Left renal cortex interstitium (tissue), 4 donors: Measurements from ENCODE around the gene LSM4. TPM values are rescaled to one million over a fixed set of nuclear protein-coding genes. Genes with fewer than 3 reads are reported as not detected.

ENCODE experiments used
- DNase-seq, 4 donors: peaks; one replicate each; pipeline ENCODE4 v3.0.0-alpha.2; 2013; ENCODE audit warnings: low read depth in 4 of 4, low spot score in 2 of 4, missing footprints in 1 of 4
- polyA plus RNA-seq, 4 donors: library from polyadenylated mRNA; unstranded; fragments of 120-200 nt; gene quantifications; one replicate each; pipeline ENCODE4 v1.2.1, GENCODE V29; 2013; ENCODE audit not compliant: insufficient read length in 4 of 4

LSM4 gene
- polyA plus RNA-seq, 4 donors, result 90.4 to 134 (median 105) TPM

DNA sequence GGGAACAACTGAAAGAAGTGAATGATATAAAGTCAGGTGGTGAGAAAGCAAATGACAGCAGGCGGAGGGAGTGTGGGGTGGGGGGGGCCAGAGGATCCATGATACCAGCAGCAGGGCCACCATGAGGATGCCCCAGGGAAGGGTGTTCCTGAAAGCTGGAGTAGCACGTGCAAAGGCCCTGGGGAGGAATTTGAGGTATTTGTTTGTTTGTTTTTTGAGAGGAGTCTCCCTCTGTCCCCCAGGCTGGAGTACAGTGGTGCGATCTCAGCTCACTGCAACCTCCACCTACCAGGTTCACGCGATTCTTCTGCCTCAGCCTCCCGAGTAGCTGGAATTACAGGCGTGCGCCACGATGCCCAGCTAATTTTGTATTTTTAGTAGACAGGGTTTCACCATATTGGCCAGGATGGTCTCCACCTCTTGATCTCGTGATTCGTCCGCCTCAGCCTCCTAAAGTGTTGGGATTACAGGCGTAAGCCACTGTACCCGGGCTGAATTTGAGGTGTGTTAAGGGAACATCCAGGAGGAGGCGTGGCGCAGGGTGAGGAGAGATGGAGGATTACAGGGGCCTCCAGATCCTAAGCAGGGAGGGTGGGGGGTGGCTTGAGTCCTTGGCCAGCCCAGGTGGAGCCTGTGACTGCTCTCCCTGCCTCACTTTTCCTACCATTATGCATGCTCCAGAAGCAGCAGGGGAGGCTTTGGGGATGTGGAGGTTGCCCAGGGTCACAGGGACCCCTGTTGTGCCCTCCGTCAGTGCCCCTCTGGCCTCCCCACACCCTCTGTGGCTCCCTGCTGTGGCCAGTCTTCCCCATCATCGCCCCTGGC lies 29.0 kb downstream of the LSM4 start:
- DNase-seq, result no peak

DNA sequence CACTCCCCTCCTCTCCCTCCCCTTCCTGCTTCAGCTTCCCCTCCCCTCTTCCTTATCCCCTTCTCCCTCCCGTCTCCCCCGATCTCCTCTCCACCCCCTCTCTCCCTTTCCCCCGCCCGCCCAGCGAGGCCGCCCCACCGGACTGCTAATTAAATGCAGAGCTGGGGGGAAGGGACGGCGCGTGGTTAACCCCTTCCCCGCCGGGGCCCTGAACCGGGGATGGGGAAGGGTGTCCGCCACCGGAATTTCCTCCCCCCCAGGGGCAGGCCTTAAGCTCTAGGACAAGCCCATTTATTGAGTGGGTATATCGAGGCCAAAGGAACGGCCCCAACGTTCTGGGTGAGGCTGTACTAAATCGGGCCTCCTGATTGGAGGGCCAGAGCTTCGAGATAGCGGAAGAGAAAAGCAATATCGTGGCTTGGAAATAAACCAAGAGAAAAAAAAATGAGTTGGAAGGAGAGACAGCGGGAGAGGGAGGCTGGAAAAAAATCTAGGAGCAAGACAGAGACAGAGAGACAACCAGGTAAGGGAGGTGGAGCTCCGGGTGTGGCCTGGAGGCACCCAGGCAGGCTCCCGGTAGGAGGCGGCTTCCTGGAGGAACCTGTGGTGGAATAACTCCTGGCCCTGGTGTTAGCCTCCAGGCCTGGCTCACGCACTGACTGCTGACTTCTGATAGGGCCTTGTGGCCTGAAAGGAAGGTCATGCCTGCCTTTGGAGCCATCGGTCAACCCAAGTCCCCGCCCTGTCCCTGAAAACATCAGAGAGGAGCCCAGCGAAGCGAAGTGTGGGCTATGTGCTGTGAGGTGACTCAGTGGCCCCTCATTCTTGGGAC lies 29.9 kb downstream of the LSM4 start:
- DNase-seq, result peak in 2 of 4 donors; percentile 73 to 74

DNA sequence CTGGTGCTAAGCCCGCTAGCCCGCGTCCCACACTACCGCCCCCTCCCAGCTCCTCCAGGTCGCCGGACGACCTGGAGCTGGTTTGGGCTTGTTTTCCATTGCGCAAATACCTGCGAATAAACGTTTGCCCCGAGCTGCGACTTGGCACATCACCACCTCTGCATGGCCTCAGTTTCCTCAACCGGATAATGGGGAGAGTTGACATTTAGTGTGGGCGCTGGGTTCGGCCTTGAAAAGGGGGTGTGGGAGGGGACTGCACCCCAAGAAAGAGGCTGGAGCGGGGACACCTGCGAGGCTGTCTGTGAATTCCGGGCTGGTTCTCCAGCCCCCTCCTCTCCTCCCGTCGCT lies 30.4 kb downstream of the LSM4 start:
- DNase-seq, result no peak

DNA sequence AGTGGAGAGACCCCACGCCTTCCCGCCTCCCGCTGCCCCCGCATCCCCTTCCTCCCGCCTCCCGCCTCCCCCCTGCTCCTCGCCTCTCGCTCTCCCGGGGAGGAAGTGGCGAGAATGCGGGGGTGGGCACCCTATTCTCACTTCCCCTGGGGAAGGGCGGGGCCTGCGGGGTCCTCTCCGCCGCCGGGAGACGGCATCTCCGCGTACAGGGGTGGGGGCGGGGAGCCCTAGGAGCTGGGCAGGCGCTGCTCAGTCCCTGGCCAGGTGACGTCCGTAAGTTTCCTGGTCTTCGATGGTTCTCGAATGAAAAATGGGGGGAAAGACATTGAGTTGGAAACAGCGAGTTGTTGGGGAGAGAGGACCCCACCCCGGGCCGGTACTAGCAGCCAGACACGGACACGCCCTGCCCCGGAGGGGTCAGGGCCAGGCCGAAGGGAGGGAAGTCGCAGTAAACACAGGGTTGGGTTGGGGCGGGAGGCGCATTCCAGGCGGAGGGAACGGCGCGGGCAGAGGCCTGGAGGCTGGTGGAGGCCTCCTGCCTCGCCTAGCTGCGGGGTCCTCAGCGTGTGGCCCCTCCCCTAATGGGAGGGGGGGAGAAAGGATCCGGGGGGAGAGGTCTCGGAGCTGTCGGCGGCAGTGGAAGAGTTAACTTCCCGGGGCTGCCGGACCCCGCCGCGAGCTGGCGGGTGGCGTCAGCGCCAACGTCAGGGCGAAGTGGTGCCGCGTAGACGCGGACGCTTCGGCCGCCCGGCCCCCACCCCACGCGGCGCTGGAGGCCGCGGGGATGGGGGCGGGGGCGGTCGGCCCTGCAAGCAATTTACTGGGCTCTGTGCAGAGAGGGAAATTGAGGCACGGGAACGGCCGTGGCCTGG lies 31.1 kb downstream of the LSM4 start:
- peak in 2 of 4 donors; percentile 83 to 85 for DNase-seq

DNA sequence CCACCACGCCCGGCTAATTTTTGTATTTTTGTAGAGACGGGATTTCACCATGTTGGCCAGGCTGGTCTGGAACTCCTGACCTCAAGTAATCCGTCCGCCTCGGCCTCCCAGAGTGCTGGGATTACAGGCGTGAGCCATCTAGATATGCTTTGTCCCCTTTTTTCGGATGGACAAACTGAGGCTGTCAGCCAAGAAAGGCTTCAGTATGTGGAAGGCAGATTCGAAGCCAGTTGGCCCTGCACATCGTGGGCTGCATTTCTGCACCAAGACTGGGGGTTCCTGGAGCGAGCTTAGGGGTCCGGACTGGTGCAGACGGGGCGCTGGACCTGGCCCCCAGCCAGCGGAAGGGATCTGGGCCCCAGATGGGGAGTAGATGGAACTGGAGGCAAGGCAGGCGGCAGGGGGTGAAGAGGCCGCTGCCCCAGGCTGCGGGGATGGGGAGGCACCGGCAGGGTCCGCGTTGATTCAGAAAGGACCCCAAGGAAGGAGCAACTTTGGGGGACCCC lies 31.8 kb downstream of the LSM4 start:
- no peak for DNase-seq

DNA sequence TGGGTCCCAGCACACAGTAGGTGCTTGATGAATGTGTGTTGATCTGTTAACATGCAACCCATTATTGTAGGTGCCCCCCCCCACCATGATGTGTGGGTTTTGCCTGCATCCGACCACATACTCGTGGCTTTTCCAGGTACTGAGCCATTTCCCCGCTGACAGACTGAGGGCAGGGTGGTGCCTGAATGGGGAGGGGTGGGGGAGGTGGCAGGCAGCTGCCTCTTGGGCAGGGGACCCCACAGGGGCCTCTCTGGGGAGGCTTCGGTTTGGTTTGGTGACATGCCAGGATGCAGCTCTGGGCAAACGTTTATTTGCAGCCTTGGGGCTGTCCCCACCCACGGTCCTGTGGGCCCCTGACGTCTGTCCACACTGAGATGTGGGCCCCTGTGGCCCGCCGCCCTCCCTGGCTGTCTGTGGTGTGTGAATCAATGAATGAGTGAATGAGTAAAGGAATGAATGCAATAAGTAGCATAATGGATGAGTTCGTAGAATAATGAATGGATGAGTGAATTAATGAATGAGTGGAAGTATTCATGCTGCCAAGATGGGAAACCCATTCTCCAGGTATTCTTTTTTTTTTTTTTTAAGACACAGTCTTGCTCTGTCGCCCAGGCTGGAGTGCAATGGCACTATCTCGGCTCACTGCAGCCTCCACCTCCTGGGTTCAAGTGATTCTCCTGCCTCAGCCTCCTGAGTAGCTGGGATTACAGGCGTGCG lies 32.4 kb downstream of the LSM4 start:
- DNase-seq, result no peak

DNA sequence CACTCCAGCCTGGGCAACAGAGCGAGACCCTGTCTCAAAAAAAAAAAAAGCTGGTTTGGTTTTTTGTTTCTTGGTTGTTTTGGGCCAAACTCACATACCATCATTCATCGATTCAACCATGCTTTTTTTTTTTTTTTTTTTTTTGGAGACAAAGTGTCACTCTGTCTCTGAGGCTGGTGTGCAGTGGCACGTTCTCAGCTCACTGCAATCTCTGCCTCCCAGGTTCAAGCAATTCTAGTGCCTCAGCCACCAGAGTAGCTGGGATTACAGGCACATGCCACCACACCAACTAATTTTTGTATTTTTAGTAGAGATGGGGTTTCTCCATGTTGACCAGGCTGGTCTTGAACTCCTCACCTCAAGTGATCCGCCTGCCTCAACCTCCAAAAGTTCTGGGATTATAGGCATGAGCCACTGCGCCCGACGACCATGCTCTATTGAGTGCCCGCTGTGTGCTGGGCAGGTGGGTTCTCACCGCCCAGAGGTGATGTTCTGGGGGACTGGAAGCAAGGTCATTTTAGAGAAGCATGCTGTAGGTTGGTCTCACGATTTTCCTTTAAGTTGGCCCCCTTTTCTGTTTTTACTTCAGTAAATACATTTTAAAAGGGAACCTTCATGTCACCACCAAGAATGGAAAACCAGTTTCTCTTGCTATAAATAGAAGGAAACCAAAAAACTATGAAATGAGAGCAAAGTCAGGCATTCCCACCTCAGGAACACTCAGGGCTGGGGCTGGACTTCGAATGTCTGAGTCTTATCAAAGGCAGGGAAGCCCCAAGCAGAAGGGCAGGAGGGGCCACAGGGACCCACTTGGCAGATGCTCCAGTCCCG lies 33.2 kb downstream of the LSM4 start:
- DNase-seq, result no peak

DNA sequence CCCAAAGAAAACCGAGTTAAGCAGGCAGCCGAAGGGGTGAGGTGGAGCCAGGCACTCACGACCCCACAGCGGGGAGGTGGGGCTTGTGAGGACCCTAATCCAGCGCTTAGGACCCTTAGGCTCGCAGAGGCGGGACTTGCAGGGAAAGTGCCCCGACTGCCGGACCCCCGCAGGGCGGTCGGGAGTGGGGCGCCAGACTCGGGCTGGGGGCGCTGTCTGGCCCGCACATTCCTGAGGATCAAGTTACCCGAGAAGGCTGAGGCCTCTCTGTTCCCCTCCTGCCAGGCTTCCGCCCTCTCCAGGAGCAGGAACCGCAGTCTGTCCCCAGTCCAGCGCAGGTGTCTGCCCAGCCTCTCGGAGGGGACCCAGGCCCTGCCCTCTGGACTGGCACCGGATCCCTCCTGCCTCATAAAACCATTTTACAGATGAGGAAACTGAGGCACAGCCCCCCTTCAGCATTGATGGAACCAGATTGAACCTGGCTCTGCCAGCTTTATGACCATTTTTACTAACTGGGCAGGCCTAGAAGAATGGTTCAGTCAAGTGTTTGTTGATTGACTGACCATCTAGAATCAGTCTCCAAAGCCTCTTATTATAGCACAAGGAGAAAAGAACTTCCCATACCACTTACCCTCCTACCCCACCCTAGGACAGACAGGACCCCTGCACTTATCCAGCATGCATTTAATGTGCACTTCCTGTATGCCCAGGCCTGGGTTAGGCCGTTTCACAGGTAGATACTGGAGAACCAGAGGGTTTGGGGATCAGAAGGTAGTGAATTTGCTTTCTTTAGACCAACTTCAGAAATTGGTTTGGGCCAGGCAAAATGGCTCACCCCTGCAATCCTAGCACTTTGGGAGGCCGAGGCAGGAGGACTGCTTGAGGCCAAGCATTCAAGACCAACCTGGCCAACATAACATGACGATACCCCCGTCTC lies 34.8 kb downstream of the LSM4 start:
- peak in 1 of 4 donors; percentile 55 for DNase-seq

DNA sequence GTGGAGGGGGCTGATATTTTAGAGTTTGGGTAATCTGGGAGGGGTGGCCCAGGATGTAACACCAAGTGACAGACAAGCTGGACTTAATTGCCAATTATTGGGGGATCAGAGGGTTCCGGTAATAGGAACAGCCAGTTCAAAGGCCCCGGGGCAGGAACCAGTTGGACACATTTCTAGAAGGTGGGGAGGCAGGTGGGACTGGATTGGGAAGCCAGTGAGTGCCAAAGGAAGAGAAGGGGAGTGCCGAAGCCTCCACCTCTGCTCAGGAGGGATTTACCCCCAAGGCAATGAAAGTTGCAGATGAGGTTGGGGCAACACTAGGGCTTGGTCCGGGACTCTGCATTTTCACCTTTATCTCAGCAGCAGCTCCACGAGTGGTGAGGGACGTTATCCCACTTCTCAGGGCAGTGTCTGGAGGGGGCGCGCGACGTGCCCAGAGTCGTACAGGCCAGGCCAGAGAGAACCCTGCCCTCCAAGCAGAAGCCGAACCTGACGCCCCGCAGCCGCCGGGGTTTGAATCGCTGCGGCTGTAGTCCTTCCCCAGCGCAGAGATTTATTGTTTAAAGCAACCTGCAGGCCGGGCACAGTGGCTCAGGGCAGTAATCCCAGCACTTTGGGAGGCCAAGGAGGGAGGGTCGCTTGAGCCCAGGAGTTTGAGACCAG lies 35.8 kb downstream of the LSM4 start:
- DNase-seq, result no peak

DNA sequence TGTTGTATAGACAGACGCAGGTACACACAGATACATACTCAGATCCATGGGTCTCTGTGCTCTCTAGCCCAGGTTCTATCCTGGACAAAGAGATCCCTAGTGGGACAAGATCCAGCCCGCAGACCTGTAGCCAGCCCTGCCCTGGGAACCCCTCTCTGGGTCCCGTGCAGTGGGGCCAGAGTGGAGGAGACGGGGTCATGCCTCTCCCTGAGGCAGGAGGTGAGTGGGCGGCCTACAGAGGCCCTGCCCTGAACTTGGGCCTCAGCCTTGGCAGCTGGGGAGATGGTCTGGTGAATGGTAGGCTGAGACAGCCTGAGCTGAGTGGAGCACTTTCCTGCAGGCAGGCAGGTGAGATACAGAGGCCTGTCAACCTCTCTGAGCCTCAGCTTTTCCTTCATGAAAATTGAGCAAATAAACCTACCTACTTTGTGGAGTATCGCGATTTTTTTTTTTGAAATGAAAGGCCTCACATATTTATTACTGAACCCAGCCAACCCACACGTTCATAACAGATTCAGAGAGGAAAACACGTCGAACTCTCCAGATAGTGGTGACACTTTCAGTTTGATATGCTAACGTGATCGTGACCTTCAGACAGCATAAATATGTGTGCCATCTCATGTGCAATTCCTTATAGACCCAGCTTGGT lies 38.0 kb downstream of the LSM4 start:
- DNase-seq, result no peak

DNA sequence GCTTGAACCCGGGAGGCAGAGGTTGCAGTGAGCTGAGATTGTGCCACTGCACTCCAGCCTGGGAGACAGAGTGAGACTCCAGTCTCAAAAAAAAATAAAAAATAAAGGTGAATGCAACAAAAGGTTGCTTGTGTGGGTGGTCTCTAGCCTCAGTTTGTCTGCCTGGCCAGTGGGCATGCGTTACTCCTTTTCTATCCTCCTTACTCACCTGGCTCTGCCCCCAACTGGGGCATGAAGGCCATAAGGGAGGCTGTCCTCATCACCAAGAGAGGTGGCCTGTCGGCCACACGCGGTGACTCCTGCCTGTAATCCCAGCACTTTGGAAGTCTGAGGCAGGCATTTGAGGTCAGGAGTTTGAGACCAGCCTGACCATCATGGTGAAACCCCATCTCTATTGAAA lies 39.5 kb downstream of the LSM4 start:
- DNase-seq, result no peak

DNA sequence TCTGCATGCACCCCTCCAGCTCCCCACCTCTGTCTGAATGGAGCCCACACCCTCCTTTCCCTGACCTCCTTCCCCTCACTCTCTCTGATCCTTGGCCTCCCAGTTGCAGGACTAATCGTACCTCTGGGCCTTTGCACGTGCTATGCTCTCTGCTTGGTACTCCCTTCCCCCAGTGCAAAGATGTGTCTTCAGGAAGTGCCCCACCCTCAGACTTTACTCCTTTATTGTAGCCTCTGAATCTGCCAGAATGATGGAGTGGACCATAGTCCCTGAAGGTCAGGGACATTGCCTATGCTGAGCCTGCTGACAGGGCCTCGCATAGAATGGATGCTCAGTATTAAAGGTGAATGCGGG lies 40.1 kb downstream of the LSM4 start:
- no peak for DNase-seq

DNA sequence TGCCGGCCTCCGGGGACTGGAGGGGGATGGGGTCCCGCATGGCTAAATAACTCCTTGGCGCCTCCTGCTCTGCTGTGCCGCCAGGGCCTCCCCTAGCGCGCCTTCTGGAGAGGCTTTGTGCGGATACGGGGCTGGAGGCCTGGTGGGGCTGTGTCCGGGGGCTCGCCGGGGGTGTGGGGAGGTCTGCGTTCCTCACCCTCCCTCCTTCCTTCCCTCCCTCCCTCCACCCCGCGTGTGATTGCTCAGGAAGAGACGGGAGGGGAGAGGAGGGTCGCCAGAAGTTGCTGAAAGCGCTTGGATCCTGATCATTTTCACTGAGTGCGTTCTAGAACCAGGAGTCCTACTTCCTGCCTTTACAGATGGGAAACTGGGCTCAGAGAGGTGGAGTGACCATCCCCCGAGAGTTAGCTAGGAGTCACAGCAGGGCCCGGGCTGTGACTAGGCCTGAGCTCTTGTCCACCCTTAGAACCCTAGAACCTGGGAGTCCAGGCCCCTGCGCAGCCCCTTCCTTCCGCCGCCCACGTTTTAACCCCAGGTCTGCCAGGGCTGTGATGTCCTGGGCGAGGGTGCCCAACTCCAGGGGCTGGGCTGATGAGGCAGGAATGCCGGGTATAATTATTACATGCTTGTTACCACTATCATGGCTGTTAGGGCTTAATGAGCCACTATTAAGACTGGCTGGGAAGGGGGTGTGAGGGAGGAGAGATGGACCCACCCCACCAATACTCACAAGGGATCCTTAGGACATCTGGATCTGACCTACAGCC lies 40.7 kb downstream of the LSM4 start:
- DNase-seq, result peak in 2 of 4 donors; percentile 77 to 86

DNA sequence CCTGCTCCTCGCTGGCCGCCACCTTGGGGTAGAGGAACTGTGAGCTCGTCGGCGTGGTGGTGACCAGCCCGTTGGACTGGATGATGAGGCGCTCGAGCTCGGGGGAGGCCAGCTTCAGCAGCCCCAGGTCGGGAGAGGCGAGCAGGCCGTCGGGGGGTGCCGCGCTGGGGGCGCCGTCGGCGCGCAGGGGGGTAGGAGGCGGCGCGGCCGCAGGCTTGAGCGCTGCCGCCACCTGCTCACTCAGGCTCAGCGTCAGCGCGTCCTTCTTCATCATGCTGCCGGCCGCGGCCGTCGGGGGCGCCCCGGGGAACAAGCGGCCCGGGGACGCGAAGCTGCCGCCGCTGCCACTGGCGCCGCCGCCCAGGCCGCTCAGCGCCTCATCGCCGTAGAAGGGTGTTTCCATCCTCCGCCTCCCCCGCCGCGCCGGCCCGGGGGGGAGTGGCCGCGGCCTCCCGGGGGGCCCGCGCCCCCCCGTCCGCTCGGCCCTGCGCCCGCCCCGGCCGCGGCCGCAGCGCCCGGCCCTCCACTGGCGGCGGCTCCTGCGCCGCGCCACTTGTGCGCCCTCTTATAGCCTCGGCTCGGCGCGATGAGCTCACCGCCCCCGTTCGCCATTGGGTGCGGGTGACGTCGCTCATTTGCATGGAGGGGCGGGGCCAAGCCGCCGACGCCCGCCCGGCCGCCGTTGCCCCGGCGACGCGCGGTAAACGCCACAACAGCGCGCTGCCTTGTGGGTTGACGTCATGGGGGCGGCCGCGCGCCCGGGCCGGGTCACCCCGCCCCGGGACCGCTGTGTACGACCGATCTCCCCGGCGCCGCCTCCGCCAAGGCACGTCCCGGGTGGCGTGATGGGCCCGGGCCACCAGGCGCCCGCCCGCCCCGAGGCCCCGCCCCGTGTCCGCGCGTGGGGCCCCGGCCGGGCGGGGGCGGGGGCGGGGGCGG lies 41.5 kb downstream of the LSM4 start, which contains the start of gene JUND:
JUND (minus strand) TSS at position 541 of the 939 bp plus-strand sequence; CDS start at position 403, 138 bp downstream.
- peak in 3 of 4 donors; percentile 92 to 97 (median 95) for DNase-seq
